SU-DHL-6 (cell line): Measurements from ENCODE around the gene FYB1.

ENCODE experiments used
- H2AFZ ChIP-seq: fragments of 200-600 bp; sonication (generic); 2 replicates; pipeline ENCODE4 v1.6.1; 2014; ENCODE audit warnings: low read depth, mild to moderate bottlenecking, moderate library complexity, mixed read lengths, antibody characterized with exemption, low read length; ENCODE audit not compliant: severe bottlenecking
- H3F3A ChIP-seq: fragments of 200-600 bp; shearing (Covaris generic); 2 replicates; pipeline ENCODE4 v1.6.0; 2016; ENCODE audit warnings: antibody characterized with exemption, mild to moderate bottlenecking; ENCODE audit not compliant: insufficient read depth
- H3K27ac ChIP-seq: fragments of 200-600 bp; sonication (generic); 2 replicates; pipeline ENCODE4 v1.5.1; 2016; ENCODE audit warnings: low read depth, mild to moderate bottlenecking, low read length, moderate library complexity, mixed read lengths
- H3K27me3 ChIP-seq: fragments of 200-600 bp; sonication (generic), shearing (Covaris generic); 2 replicates; pipeline ENCODE4 v1.6.0; 2014; ENCODE audit warnings: mild to moderate bottlenecking, low read length
- H3K36me3 ChIP-seq: fragments of 200-600 bp; sonication (generic); 2 replicates; pipeline ENCODE4 v1.6.1; 2014; ENCODE audit warnings: mild to moderate bottlenecking, low read length, mixed read lengths
- H3K4me2 ChIP-seq: fragments of 300-600, 200-600 bp; shearing (Covaris generic), sonication (generic); 2 replicates; pipeline ENCODE4 v1.6.0; 2014; ENCODE audit warnings: low read length, low read depth, mild to moderate bottlenecking; ENCODE audit not compliant: poor library complexity, severe bottlenecking
- H3K4me3 ChIP-seq: fragments of 200-600 bp; sonication (generic); 2 replicates; pipeline ENCODE4 v1.5.1; 2014; ENCODE audit warnings: antibody characterized with exemption, low read length, mild to moderate bottlenecking, mixed read lengths; ENCODE audit not compliant: insufficient read depth, poor library complexity, severe bottlenecking
- H3K79me2 ChIP-seq: fragments of 200-600 bp; sonication (generic); 2 replicates; pipeline ENCODE4 v1.6.1; 2014; ENCODE audit warnings: mild to moderate bottlenecking, low read length, moderate library complexity; ENCODE audit not compliant: insufficient read depth
- H3K9ac ChIP-seq: fragments of 200-600 bp; sonication (generic); 2 replicates; pipeline ENCODE4 v1.7.0; 2014; ENCODE audit warnings: mild to moderate bottlenecking, low read length
- H3K9me2 ChIP-seq: fragments of 200-600 bp; sonication (generic); replicated peaks from 2 replicates; pipeline ENCODE4 v1.6.1; 2014; ENCODE audit warnings: low read length; ENCODE audit not compliant: insufficient read depth
- H3K9me3 ChIP-seq: fragments of 200-600 bp; sonication (generic); 2 replicates; pipeline ENCODE4 v1.6.1; 2014; ENCODE audit warnings: low read length, mixed read lengths; ENCODE audit not compliant: insufficient read depth
- H4K20me1 ChIP-seq: fragments of 200-600 bp; sonication (generic); 2 replicates; pipeline ENCODE4 v1.6.1; 2014; ENCODE audit warnings: low read depth, mild to moderate bottlenecking, antibody characterized with exemption, low read length, moderate library complexity, mixed read lengths
- CTCF ChIP-seq: fragments of 200-600 bp; sonication (generic); IDR thresholded peaks from one replicate; pipeline ENCODE4 v1.5.1; 2017; ENCODE audit warnings: antibody characterized with exemption, mild to moderate bottlenecking, low read length, moderate library complexity; ENCODE audit not compliant: insufficient read depth, poor library complexity, severe bottlenecking
- EZH2phosphoT487 ChIP-seq: fragments of 200-600 bp; sonication (generic), shearing (Covaris generic); conservative IDR thresholded peaks from 2 replicates; pipeline ENCODE4 v1.6.1; 2018; ENCODE audit warnings: mild to moderate bottlenecking, antibody characterized with exemption, low read length, moderate library complexity, mixed read lengths

The FYB1 gene

GRCh38 chr5:39114155-39114554 is 105.2 kb downstream of the FYB1 start:
- no peaks in the 10 kb centered on the region for H4K20me1 ChIP-seq
- no peak overlapping the region for H2AFZ ChIP-seq
- no peaks in the 10 kb centered on the region for H3K36me3 ChIP-seq
- no peak overlapping the region for H3K27ac ChIP-seq
- H3K79me2 ChIP-seq, result no peaks in the 10 kb centered on the region
- no peaks in the 10 kb centered on the region for H3K9me3 ChIP-seq
- no peaks in the 10 kb centered on the region for H3K27me3 ChIP-seq
- no peak overlapping the region for H3K9ac ChIP-seq
- H3K4me2 ChIP-seq, result no peak overlapping the region
- H3F3A ChIP-seq, result no peaks in the 10 kb centered on the region
- TF ChIP-seq CTCF (no peak), EZH2phosphoT487 (no peak)
- no peak overlapping the region for H3K4me3 ChIP-seq
- no peaks in the 10 kb centered on the region for H3K9me2 ChIP-seq

DNA sequence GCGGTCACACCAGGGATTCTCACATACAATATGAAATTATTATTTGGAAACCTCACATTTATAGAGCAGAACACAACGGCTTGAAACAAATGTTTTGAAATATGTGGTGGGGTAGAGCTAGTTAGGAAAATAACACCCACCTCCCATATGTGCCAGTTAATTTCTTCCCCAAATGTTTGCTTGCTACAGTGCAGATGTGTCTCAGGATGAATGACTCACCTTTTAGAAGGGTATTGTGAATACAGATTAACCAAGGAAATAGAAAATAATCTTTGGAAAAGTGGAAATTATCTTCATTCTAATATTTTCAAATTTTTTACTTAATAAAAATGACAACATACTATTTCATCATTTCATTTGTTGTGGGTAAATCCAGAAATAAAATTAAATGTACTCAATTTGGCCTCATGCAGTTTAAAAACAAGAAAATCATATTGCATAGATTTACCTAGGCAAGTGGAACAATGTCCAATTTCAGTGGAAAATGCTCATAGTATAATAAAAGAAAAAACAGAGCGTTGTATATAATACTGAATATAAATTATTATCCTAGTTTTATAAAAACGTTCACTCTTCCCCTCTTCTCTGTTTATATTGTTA is 105.9 kb downstream of the FYB1 start:
- no peaks in the 10 kb centered on the region for H3K27me3 ChIP-seq
- no peaks in the 10 kb centered on the region for H3K9me3 ChIP-seq
- H3K36me3 ChIP-seq, result no peaks in the 10 kb centered on the region
- H3K4me2 ChIP-seq, result no peak overlapping the region
- H3K9ac ChIP-seq, result no peak overlapping the region
- no peak for TF ChIP-seq EZH2phosphoT487
- TF ChIP-seq CTCF, result no peak
- no peaks in the 10 kb centered on the region for H3K79me2 ChIP-seq
- no peaks in the 10 kb centered on the region for H3F3A ChIP-seq
- no peak overlapping the region for H2AFZ ChIP-seq
- no peaks in the 10 kb centered on the region for H3K9me2 ChIP-seq
- H3K27ac ChIP-seq, result no peak overlapping the region
- H4K20me1 ChIP-seq, result no peaks in the 10 kb centered on the region
- no peak overlapping the region for H3K4me3 ChIP-seq

GRCh38 chr5:39109606-39110005 is 109.8 kb downstream of the FYB1 start:
- no peak overlapping the region for H2AFZ ChIP-seq
- no peaks in the 10 kb centered on the region for H3K9me3 ChIP-seq
- no peaks in the 10 kb centered on the region for H3K36me3 ChIP-seq

DNA sequence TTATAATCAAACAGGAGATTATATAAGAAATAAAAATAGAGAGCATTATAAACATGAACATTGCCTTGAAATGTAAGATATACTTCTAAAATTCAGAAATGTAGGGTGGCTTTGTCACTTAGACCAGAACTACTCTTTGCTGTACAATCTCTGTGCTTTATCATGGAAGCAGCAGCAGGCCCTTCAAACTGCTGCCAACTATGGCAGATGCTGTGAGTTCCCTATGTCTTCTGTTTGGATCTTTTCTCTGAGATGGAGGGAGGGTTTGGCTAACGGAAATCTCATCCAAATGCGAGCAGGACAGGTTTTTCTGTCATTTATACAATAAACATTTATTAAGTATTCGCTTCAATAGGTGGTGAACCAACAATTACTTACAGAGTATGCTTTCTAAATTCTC is 110.4 kb downstream of the FYB1 start:
- Histone ChIP-seq H4K20me1 (no peaks in the 10 kb centered on the region), H3K27ac (no peak overlapping the region), H3K27me3 (no peaks in the 10 kb centered on the region), H3K36me3 (no peaks in the 10 kb centered on the region), H3K79me2 (no peaks in the 10 kb centered on the region), H3K9me3 (no peaks in the 10 kb centered on the region), H3K9ac (no peak overlapping the region), H3F3A (no peaks in the 10 kb centered on the region), H3K9me2 (no peaks in the 10 kb centered on the region), H3K4me2 (no peak overlapping the region), H2AFZ (no peak overlapping the region), H3K4me3 (no peak overlapping the region)
- no peak for TF ChIP-seq EZH2phosphoT487
- TF ChIP-seq CTCF, result no peak

More at GRCh38 chr5:39109606-39110005, 109.8 kb downstream of the FYB1 start:
- no peaks in the 10 kb centered on the region for H3K79me2 ChIP-seq
- H4K20me1 ChIP-seq, result no peaks in the 10 kb centered on the region
- no peaks in the 10 kb centered on the region for H3F3A ChIP-seq
- H3K27me3 ChIP-seq, result no peaks in the 10 kb centered on the region
- H3K9ac ChIP-seq, result no peak overlapping the region
- no peak for TF ChIP-seq EZH2phosphoT487
- no peak overlapping the region for H3K4me3 ChIP-seq
- H3K9me2 ChIP-seq, result no peaks in the 10 kb centered on the region
- H3K4me2 ChIP-seq, result no peak overlapping the region
- H3K27ac ChIP-seq, result no peak overlapping the region
